ENCODE results near the gene MTG1. TPM values are rescaled to one million over a fixed set of nuclear protein-coding genes. Genes with fewer than 3 reads are reported as not detected.

Gene MTG1, protein sequence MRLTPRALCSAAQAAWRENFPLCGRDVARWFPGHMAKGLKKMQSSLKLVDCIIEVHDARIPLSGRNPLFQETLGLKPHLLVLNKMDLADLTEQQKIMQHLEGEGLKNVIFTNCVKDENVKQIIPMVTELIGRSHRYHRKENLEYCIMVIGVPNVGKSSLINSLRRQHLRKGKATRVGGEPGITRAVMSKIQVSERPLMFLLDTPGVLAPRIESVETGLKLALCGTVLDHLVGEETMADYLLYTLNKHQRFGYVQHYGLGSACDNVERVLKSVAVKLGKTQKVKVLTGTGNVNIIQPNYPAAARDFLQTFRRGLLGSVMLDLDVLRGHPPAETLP
- 64.9 and 67.9 TPM in 2 replicates for total RNA-seq

- Mint-ChIP-seq H3K36me3 (ENCODE audit: low read depth) (peaks cover 16% of the 10 kb centered on the region), H3K27me3 (ENCODE audit: insufficient read depth) (no peaks in the 10 kb centered on the region), H3K4me1 (ENCODE audit: low read depth) (peaks cover 28% of the 10 kb centered on the region), H3K4me3 (peak within 1 kb of the TSS; percentile 99), H3K27ac (peak within 1 kb of the TSS; percentile 98), H3K9me3 (no peaks in the 10 kb centered on the region)
- intact Hi-C loops (cut with micrococcal nuclease) = loop anchor here (1.0 to 10.0 kb wide), 8 partner anchors 15 to 1489 kb away; partner anchors contain the start of genes ECHS1, INPP5A, PAOX and PPP2R2D
- peak; percentile 96 for DNase-seq (ENCODE audit: low spot score)
Observed at GRCh38 chr10:133394064-133394663, at the start of gene MTG1. Gene MTG1 (plus strand): TSS chr10:133394157. CDS start chr10:133394221, 64 bp downstream.

DNA sequence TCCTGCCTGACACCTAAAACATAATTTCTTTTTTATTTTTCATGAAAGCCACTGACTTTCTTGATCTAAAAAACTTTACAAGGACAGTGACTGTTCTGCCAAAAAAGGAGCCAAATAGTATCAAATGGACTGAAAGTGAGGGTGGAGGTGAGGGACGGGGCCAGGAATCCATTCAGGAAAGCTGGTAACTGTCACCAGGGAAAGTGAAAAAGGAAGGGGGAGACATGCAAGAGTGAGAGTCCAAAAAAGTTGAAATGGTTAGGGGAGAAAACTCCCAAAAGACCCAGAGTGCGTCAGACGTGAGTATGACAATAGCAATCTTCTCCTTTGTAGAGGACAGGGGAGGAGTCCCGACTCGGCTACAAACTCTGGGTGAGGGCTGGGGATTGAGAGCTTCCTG, 49.7 kb upstream of the MTG1 start:
- Mint-ChIP-seq H3K36me3 (ENCODE audit: low read depth) (no peaks in the 10 kb centered on the region), H3K4me1 (ENCODE audit: low read depth) (no peaks in the 10 kb centered on the region), H3K27ac (no peak overlapping the region), H3K9me3 (no peaks in the 10 kb centered on the region), H3K27me3 (ENCODE audit: insufficient read depth) (peaks cover 15% of the 10 kb centered on the region), H3K4me3 (no peak overlapping the region)
- no peak for DNase-seq (ENCODE audit: low spot score)
- intact Hi-C loops (cut with micrococcal nuclease) = no loop called here

DNA sequence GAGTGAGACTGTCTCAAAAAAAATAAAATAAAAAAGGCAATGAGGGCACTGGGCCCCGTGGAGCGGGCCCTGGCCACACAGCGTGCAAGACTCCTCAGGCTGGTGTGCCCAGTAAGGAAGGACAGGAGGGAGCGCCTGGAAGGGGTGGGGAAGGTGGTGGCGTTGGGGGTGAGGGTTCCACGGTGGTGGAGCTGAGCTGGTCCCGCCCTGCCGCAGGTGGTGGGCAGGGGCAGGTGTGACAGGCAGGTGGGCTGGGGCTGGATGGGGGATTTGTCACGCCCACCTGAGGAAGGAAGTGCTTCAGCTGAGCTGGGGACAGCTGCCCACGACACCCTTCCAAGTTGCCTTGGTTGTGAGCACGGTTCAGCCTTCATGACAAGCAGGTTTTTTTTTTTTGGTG, 47.5 kb upstream of the MTG1 start:
- Mint-ChIP-seq H3K27ac (no peak overlapping the region), H3K36me3 (ENCODE audit: low read depth) (no peaks in the 10 kb centered on the region), H3K4me1 (ENCODE audit: low read depth) (no peaks in the 10 kb centered on the region), H3K4me3 (no peak overlapping the region), H3K27me3 (ENCODE audit: insufficient read depth) (peaks cover 15% of the 10 kb centered on the region), H3K9me3 (no peaks in the 10 kb centered on the region)
- intact Hi-C loops (cut with micrococcal nuclease) = no loop called here
- DNase-seq (ENCODE audit: low spot score) = no peak

DNA sequence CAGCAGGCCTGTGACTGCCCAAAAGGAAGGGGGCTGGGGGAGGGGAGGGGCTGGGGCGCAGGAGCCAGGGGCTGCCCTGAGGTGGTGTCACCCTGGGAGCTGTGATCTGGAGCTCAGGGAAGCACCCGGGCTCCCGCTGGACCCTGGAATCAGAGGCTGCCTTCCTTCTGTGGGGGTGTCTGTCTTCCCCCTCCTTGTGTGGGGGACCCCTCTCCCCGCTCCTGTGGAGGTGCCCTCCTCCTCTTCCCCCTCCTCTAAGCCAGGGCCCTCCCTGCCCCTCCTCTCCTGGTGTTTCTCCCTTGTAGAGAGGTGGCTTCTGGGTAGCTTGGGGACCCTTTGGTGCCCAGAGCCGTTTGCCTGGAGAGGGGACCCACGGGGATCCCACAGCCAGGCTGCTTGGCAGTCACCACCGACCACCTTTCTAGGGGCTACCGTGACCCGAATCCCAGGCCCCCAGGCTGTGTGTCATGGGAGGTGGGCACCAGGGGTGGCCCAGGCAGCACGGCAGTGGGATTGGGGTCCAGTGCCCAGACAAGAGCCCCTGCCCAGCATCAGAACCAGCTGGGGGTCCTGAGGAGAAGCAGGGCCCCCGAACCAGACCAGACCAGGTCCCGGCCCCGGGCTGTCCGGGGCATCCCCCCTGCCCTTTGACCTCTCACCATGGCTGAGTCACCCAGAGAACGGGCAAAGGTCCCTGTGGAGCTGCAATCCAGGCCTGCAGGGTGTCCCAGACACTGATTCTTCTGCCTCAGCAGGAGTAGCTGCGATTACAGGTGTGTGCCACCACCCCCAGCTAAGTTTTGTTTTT, 46.0 kb upstream of the MTG1 start:
- Mint-ChIP-seq H3K4me3 (no peak overlapping the region), H3K4me1 (ENCODE audit: low read depth) (no peaks in the 10 kb centered on the region), H3K27ac (no peak overlapping the region), H3K36me3 (ENCODE audit: low read depth) (no peaks in the 10 kb centered on the region), H3K9me3 (no peaks in the 10 kb centered on the region), H3K27me3 (ENCODE audit: insufficient read depth) (peaks cover 12% of the 10 kb centered on the region)
- no peak for DNase-seq (ENCODE audit: low spot score)
- intact Hi-C loops (cut with micrococcal nuclease) = no loop called here

GRCh38 chr10:133349160-133349568, 44.8 kb upstream of the MTG1 start:
- no peaks in the 10 kb centered on the region for H3K4me1 Mint-ChIP-seq (ENCODE audit: low read depth)
- DNase-seq (ENCODE audit: low spot score) = no peak
- H3K27me3 Mint-ChIP-seq (ENCODE audit: insufficient read depth) = peaks cover 10% of the 10 kb centered on the region
- no peak overlapping the region for H3K27ac Mint-ChIP-seq
- intact Hi-C loops (cut with micrococcal nuclease) = no loop called here
- no peaks in the 10 kb centered on the region for H3K9me3 Mint-ChIP-seq
- no peak overlapping the region for H3K4me3 Mint-ChIP-seq
- H3K36me3 Mint-ChIP-seq (ENCODE audit: low read depth) = no peaks in the 10 kb centered on the region

GRCh38 chr10:133349577-133350011, 44.4 kb upstream of the MTG1 start:
- no peaks in the 10 kb centered on the region for H3K9me3 Mint-ChIP-seq
- DNase-seq (ENCODE audit: low spot score) = no peak
- intact Hi-C loops (cut with micrococcal nuclease) = no loop called here

GRCh38 chr10:133350283-133350949, 43.5 kb upstream of the MTG1 start:
- intact Hi-C loops (cut with micrococcal nuclease) = no loop called here
- Mint-ChIP-seq H3K9me3 (no peaks in the 10 kb centered on the region), H3K36me3 (ENCODE audit: low read depth) (no peaks in the 10 kb centered on the region), H3K4me3 (no peak overlapping the region), H3K27ac (no peak overlapping the region), H3K4me1 (ENCODE audit: low read depth) (no peaks in the 10 kb centered on the region), H3K27me3 (ENCODE audit: insufficient read depth) (peaks cover 3% of the 10 kb centered on the region)
- DNase-seq (ENCODE audit: low spot score) = no peak

More at GRCh38 chr10:133349577-133350011, 44.4 kb upstream of the MTG1 start:
- Mint-ChIP-seq H3K27ac (no peak overlapping the region), H3K4me3 (no peak overlapping the region), H3K36me3 (ENCODE audit: low read depth) (no peaks in the 10 kb centered on the region), H3K4me1 (ENCODE audit: low read depth) (no peaks in the 10 kb centered on the region), H3K27me3 (ENCODE audit: insufficient read depth) (peaks cover 10% of the 10 kb centered on the region)

DNA sequence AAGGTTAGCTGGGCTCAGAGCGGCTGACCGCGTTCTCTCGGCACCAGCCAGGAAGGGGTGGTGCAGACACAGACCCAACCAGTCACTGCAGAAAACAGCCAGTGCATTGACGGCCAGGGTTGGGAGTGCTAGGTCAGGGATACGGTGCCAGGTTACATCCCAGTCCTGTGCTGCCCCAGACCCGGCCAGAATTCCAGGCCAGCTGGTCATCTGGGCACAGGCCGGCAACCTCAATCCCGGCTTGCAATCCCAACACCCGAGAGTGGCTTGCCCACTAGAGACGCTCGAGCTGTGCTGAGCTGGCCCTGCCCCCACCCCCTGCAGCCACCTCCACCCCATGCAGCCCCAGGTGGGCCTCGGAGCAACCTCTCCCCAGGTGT, 43.0 kb upstream of the MTG1 start:
- no peaks in the 10 kb centered on the region for H3K9me3 Mint-ChIP-seq
- intact Hi-C loops (cut with micrococcal nuclease) = no loop called here
- H3K27ac Mint-ChIP-seq = no peak overlapping the region
- H3K27me3 Mint-ChIP-seq (ENCODE audit: insufficient read depth) = peaks cover 2% of the 10 kb centered on the region
- DNase-seq (ENCODE audit: low spot score) = no peak
- no peaks in the 10 kb centered on the region for H3K4me1 Mint-ChIP-seq (ENCODE audit: low read depth)
- no peak overlapping the region for H3K4me3 Mint-ChIP-seq
- H3K36me3 Mint-ChIP-seq (ENCODE audit: low read depth) = no peaks in the 10 kb centered on the region

DNA sequence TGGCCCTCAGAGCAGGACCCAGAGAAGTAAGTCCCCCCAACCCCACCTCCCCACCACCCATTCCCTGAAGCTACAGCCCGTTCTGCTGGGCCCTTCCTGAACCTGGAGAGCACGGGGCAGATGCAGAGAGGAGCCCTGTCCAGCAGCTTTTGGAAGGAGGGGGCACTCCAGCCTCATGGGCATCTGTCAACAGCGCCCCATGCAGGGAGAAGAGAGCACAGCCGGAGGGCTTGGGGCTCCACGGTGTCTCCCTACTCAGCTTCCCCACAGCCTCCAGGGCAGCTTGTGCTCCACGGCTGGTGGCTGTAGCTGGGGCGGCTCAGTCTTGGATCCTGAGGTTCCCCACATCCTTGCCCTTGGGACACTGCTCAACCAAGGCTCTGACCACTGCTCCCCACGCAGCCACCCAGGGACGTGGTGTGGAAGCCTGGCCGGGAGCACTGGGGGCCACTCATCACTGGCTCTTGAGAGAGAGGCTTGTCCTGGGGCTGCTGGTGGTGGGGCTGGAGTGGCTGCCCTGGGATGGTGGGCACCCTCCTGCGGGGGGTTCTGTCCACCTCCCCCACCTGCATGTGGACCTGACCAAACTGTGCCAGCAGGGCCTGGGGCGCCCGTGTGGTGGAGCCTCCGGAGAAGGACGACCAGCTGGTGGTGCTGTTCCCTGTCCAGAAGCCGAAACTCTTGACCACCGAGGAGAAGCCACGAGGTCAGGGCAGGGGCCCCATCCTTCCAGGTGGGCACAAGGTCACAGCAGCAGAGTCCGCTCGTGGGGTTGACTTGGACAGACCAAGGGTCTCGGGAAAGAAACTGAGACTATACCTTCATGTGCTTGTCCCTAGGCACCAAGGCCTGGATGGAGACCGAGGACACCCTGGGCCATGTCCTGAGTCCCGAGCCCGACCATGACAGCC, 42.3 kb upstream of the MTG1 start:
- no peaks in the 10 kb centered on the region for H3K4me1 Mint-ChIP-seq (ENCODE audit: low read depth)
- no peaks in the 10 kb centered on the region for H3K9me3 Mint-ChIP-seq
- H3K27ac Mint-ChIP-seq = no peak overlapping the region
- H3K27me3 Mint-ChIP-seq (ENCODE audit: insufficient read depth) = no peaks in the 10 kb centered on the region
- H3K36me3 Mint-ChIP-seq (ENCODE audit: low read depth) = no peaks in the 10 kb centered on the region
- intact Hi-C loops (cut with micrococcal nuclease) = no loop called here
- no peak overlapping the region for H3K4me3 Mint-ChIP-seq
- no peak for DNase-seq (ENCODE audit: low spot score)

DNA sequence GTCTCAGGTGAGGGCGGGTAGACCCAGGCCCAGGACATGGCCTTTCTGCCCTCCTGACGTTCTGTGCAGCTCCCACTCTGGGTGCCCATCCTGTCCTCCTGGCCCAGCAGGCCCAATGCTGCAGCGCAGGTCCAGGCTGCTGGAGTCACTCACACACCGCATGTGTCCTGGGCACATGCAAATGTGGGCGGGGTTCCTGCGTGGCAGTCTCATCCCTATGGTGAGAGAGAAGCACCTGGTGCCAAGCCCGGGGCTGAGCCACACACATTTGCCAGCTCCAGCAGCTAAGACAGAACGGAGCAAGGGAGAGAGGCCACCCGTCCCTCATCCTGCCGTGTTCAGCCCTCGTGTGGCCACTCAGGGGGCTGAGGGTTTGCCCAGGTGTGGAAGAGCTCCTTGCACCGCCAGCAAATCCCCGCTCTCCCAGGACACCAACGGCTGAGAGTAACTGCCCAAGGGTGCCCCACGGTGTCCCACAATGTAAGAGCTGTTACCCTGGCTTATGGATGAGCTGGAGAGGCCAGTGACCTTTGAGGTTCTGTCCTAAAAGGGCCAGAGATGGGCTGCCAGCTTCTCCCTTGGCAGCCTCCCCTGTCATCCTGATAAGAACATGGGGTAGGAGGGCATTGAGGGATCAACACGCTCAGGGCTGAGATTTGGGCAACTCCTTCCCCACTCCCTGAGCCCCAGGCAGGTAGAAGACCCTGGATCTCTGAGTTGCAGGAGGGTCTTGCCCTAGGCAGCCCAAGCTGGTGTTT, 40.6 kb upstream of the MTG1 start:
- H3K36me3 Mint-ChIP-seq (ENCODE audit: low read depth) = no peaks in the 10 kb centered on the region
- H3K27me3 Mint-ChIP-seq (ENCODE audit: insufficient read depth) = no peaks in the 10 kb centered on the region
- H3K4me3 Mint-ChIP-seq = no peak overlapping the region
- H3K27ac Mint-ChIP-seq = no peak overlapping the region
- H3K4me1 Mint-ChIP-seq (ENCODE audit: low read depth) = no peaks in the 10 kb centered on the region
- no peak for DNase-seq (ENCODE audit: low spot score)
- no peaks in the 10 kb centered on the region for H3K9me3 Mint-ChIP-seq
- intact Hi-C loops (cut with micrococcal nuclease) = no loop called here

DNA sequence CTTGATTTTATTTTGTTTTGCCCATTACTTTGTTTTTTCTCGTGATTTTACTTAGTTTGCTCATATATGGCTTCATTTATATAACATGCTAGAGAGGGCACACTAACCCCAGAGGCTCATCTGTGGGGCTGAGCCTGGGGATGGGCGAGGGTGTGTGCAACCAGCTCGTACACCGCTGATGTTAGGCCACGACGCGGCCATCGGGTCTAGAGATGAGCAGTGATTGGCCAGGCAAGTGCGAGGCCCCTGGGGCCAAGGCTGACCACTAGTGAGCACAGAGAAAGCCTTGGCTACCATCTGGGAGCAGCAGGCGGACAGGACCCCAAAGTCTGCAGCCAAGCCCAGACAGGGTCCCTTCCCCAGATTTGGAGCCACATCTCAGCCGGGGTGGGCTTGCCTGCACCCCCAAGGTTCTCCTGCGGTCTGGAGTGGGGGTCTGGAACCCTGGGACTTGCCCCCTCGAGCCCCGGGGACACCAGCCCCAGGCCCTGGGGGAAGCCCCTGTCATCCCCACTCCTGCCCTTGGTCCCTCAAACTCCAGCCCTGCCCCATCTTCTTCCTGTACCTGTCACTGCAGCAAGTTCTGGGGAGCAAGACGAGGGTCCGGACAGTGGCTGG, 39.9 kb upstream of the MTG1 start:
- no peak for DNase-seq (ENCODE audit: low spot score)
- Mint-ChIP-seq H3K4me3 (no peak overlapping the region), H3K27ac (no peak overlapping the region), H3K27me3 (ENCODE audit: insufficient read depth) (no peaks in the 10 kb centered on the region), H3K36me3 (ENCODE audit: low read depth) (no peaks in the 10 kb centered on the region), H3K9me3 (no peaks in the 10 kb centered on the region), H3K4me1 (ENCODE audit: low read depth) (no peaks in the 10 kb centered on the region)
- intact Hi-C loops (cut with micrococcal nuclease) = no loop called here
